K562 (cell line): ENCODE data around the gene BAIAP2. TPM values are rescaled to one million over a fixed set of nuclear protein-coding genes. Genes with fewer than 3 reads are reported as not detected.

Experiments
- ATF1 ChIP-seq, 2 experiments: fragments of 450-650 bp in 1 of 2; IDR thresholded peaks; 2 replicates each; pipeline ENCODE4 v1.6.1; 2016; ENCODE audit warnings: missing compliant biosample characterization in 1 of 2, missing genetic modification characterization in 1 of 2
- ETV5 ChIP-seq: sonication (generic); formaldehyde crosslinking; IDR thresholded peaks from 2 replicates; pipeline ENCODE4 v1.4.0; 2020; ENCODE audit warnings: low read depth, mild to moderate bottlenecking, missing genetic modification reagents
- EZH2 ChIP-seq: IDR thresholded peaks from 2 replicates; pipeline ENCODE4 v1.6.1; 2012; ENCODE audit warnings: low read depth, mild to moderate bottlenecking, inconsistent platforms, low read length, borderline replicate concordance
- KAT8 ChIP-seq: fragments of 450-650 bp; IDR thresholded peaks from 2 replicates; pipeline ENCODE4 v1.6.1; 2016; ENCODE audit warnings: low read depth, mild to moderate bottlenecking
- L3MBTL2 ChIP-seq: fragments of 450-650 bp; IDR thresholded peaks from 2 replicates; pipeline ENCODE4 v1.6.1; 2016; ENCODE audit warnings: mild to moderate bottlenecking, moderate library complexity
- MTA3 ChIP-seq: fragments of 450-650 bp; formaldehyde crosslinking; IDR thresholded peaks from 2 replicates; pipeline ENCODE4 v1.6.1; 2017; ENCODE audit warnings: mild to moderate bottlenecking, borderline replicate concordance
- NEUROD1 ChIP-seq: fragments of 150-350 bp; IDR thresholded peaks from 2 replicates; pipeline ENCODE4 v1.6.1; 2014; ENCODE audit warnings: borderline replicate concordance, low read length, low read depth; ENCODE audit not compliant: partially characterized antibody
- NONO ChIP-seq, 2 experiments: fragments of 200-400 bp in 1 of 2; fragments of 450-650 bp in 1 of 2; formaldehyde crosslinking in 1 of 2; IDR thresholded peaks; 2 replicates each; pipeline ENCODE4 v1.6.1; 2017; ENCODE audit warnings: low read depth in 2 of 2, mild to moderate bottlenecking in 2 of 2, moderate library complexity in 2 of 2, low read length in 1 of 2
- NRF1 ChIP-seq, 2 experiments: fragments of 450-650 bp; IDR thresholded peaks in 1 of 2; conservative IDR thresholded peaks in 1 of 2; 2 replicates each; pipeline ENCODE4 v1.6.1; 2014; ENCODE audit warnings: mild to moderate bottlenecking in 2 of 2
- PHB2 ChIP-seq: fragments of 450-650 bp; IDR thresholded peaks from 2 replicates; pipeline ENCODE4 v1.6.1; 2017; ENCODE audit warnings: low read depth
- POLR2AphosphoS5 ChIP-seq: IDR thresholded peaks from 2 replicates; pipeline ENCODE4 v1.6.1; 2011; ENCODE audit warnings: mild to moderate bottlenecking, low read depth, low read length, moderate library complexity; ENCODE audit not compliant: control insufficient read depth, insufficient read depth
- RBFOX2 ChIP-seq: fragments of 200-400 bp; formaldehyde crosslinking; IDR thresholded peaks from 2 replicates; pipeline ENCODE4 v1.6.1; 2017; ENCODE audit warnings: low read depth, mild to moderate bottlenecking, low read length, moderate library complexity
- SMAD4 ChIP-seq: fragments of 250-450 bp; sonication (Bioruptor Pico); conservative IDR thresholded peaks from 2 replicates; pipeline ENCODE4 v1.8.0; 2021; ENCODE audit warnings: inconsistent platforms, mild to moderate bottlenecking, moderate library complexity
- SMARCA5 ChIP-seq: fragments of 450-650 bp; IDR thresholded peaks from 2 replicates; pipeline ENCODE4 v1.6.1; 2016
- TAF7 ChIP-seq: fragments of 450-650 bp; IDR thresholded peaks from 2 replicates; pipeline ENCODE4 v1.6.1; 2016; ENCODE audit warnings: missing genetic modification characterization, missing compliant biosample characterization
- polyA plus RNA-seq, 8 experiments: library from polyadenylated mRNA; depleted of rRNA in 4 of 8; stranded (reverse) in 5 of 8; unstranded in 3 of 8; fragments of >200 nt; fragmentation: Nextera tagmentation in 2 of 8; fragmentation: Illumina TruSeq in 1 of 8; extraction: Ambion mirVana in 2 of 8; extraction: Trizol in 1 of 8; gene quantifications; 2 replicates each; pipeline versions ENCODE4 v1.2.1 to v1.2.3, GENCODE V29; 2011 to 2014; ENCODE audit warnings: inconsistent platforms in 1 of 8, missing spikeins in 1 of 8
- total RNA-seq, 7 experiments: library from RNA; depleted of rRNA in 6 of 7; stranded (reverse); fragments of >200 nt in 6 of 7; fragmentation: Illumina TruSeq in 2 of 7; extraction: Trizol in 2 of 7; gene quantifications; 2 replicates each; pipeline versions ENCODE4 v1.2.1 to v1.2.3, GENCODE V29; 2011 to 2021; ENCODE audit warnings: low replicate concordance in 1 of 7
- TF ChIP-seq, protein P1 (sequence below), 2 experiments: fragments of 250-450 bp in 1 of 2; fragments of 450-650 bp in 1 of 2; sonication (Bioruptor Pico) in 1 of 2; IDR thresholded peaks; 2 replicates each; pipeline versions ENCODE4 v1.6.1 to v1.8.0; 2016 to 2021; ENCODE audit warnings: mild to moderate bottlenecking in 2 of 2, moderate library complexity in 2 of 2, missing compliant biosample characterization in 1 of 2, missing genetic modification characterization in 1 of 2
- TF ChIP-seq, protein P2 (sequence below): IDR thresholded peaks from 3 replicates; pipeline ENCODE4 v1.6.1; 2011; ENCODE audit warnings: borderline replicate concordance, mild to moderate bottlenecking, moderate library complexity; ENCODE audit not compliant: insufficient read length; ENCODE audit errors: extremely low read depth
- TF ChIP-seq, protein P3 (sequence below): fragments of 450-650 bp; formaldehyde crosslinking; conservative IDR thresholded peaks from 2 replicates; pipeline ENCODE4 v1.4.0; 2022; ENCODE audit warnings: mild to moderate bottlenecking, missing genetic modification characterization
- TF ChIP-seq, protein P4 (sequence below): fragments of 450-650 bp; conservative IDR thresholded peaks from 2 replicates; pipeline ENCODE4 v1.6.1; 2016; ENCODE audit warnings: missing genetic modification characterization, low read depth, mild to moderate bottlenecking, missing compliant biosample characterization, moderate library complexity

The BAIAP2 gene
- total and polyA plus RNA-seq, 9 of the 15 experiments (the other 6 are each of a cell fraction or from before 2014, with no cell fraction given) = 2.3 to 51.6 (median 18.4) TPM

DNA sequence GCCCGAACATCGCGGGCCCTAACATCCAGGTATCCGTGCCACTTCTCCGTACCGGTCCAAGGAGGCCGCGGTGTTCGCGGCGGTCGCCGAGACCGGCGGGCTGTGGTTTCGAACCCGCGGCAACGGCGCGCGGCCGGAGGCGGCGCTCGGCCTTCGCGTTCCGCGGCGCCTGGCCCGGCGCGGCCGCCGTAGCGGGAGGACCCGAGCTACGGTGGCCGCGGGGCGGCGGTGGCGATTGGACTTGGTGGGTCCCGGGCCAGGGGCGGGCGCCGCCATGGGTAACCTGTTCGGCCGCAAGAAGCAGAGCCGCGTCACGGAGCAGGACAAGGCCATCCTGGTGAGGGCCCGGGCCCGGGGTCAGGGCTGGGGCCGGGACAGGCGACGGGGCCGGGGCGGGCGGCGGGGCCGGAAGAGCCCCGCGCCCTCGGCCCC, 43.3 kb upstream of the BAIAP2 start, which contains the start of gene CHMP6 (continued):
- no peak for TF ChIP-seq POLR2AphosphoS5
- TF ChIP-seq RBFOX2 = peak; percentile 64
- TF ChIP-seq ETV5 (CRISPR knock-in tag) = no peak
- no peak for TF ChIP-seq KAT8
- no peak for TF ChIP-seq SMARCA5
- 0 out of 2 replicates have a peak, but pooled peaks have one; percentile 22 for TF ChIP-seq L3MBTL2
- TF ChIP-seq, protein P1, sequence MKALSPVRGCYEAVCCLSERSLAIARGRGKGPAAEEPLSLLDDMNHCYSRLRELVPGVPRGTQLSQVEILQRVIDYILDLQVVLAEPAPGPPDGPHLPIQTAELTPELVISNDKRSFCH (CRISPR knock-in tag; IDR thresholded peaks at IDR 0.05) = no peak
- TF ChIP-seq, protein P1 (tag; IDR thresholded peaks at IDR 0.05) = peak; percentile 75
- TF ChIP-seq, protein P2, sequence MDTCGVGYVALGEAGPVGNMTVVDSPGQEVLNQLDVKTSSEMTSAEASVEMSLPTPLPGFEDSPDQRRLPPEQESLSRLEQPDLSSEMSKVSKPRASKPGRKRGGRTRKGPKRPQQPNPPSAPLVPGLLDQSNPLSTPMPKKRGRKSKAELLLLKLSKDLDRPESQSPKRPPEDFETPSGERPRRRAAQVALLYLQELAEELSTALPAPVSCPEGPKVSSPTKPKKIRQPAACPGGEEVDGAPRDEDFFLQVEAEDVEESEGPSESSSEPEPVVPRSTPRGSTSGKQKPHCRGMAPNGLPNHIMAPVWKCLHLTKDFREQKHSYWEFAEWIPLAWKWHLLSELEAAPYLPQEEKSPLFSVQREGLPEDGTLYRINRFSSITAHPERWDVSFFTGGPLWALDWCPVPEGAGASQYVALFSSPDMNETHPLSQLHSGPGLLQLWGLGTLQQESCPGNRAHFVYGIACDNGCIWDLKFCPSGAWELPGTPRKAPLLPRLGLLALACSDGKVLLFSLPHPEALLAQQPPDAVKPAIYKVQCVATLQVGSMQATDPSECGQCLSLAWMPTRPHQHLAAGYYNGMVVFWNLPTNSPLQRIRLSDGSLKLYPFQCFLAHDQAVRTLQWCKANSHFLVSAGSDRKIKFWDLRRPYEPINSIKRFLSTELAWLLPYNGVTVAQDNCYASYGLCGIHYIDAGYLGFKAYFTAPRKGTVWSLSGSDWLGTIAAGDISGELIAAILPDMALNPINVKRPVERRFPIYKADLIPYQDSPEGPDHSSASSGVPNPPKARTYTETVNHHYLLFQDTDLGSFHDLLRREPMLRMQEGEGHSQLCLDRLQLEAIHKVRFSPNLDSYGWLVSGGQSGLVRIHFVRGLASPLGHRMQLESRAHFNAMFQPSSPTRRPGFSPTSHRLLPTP = peak; percentile 99
- no peak for TF ChIP-seq EZH2
- no peak for TF ChIP-seq TAF7 (tag)
- TF ChIP-seq, protein P3, sequence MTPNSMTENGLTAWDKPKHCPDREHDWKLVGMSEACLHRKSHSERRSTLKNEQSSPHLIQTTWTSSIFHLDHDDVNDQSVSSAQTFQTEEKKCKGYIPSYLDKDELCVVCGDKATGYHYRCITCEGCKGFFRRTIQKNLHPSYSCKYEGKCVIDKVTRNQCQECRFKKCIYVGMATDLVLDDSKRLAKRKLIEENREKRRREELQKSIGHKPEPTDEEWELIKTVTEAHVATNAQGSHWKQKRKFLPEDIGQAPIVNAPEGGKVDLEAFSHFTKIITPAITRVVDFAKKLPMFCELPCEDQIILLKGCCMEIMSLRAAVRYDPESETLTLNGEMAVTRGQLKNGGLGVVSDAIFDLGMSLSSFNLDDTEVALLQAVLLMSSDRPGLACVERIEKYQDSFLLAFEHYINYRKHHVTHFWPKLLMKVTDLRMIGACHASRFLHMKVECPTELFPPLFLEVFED (CRISPR knock-in tag) = no peak
- TF ChIP-seq MTA3 = peak; percentile 100
- peak; percentile 75 for TF ChIP-seq SMAD4 (CRISPR knock-in tag)
- no peak for TF ChIP-seq ATF1 (CRISPR knock-in tag; IDR thresholded peaks at IDR 0.05)
- peak; percentile 39; the same call in 1 of the 2 replicates for TF ChIP-seq ATF1 (tag; IDR thresholded peaks at IDR 0.05)
- no peak for TF ChIP-seq NRF1 (conservative IDR thresholded peaks at IDR 0.05 in 1 of 2, IDR thresholded peaks at IDR 0.05 in 1 of 2)
- TF ChIP-seq NEUROD1 = peak; percentile 81
- TF ChIP-seq PHB2 = no peak
- TF ChIP-seq, protein P4, sequence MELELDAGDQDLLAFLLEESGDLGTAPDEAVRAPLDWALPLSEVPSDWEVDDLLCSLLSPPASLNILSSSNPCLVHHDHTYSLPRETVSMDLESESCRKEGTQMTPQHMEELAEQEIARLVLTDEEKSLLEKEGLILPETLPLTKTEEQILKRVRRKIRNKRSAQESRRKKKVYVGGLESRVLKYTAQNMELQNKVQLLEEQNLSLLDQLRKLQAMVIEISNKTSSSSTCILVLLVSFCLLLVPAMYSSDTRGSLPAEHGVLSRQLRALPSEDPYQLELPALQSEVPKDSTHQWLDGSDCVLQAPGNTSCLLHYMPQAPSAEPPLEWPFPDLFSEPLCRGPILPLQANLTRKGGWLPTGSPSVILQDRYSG (tag) = no peak
- TF ChIP-seq NONO (IDR thresholded peaks at IDR 0.05; ENCODE audit: low read depth in 2 of 2, low read length in 1 of 2) = peak in 1 of 2 experiments; percentile 75; a peak in 2 of 4 replicates
